ENCODE measurements around the gene RSRP1.
A peak's percentile ranks its signal among the peaks of the same experiment; 100 is the strongest.

The RSRP1 gene

GRCh38 chr1:25253911-25254310, 6.7 kb upstream of the RSRP1 start:
- H3K4me1 Mint-ChIP-seq, result no peaks in the 10 kb centered on the region
- no peak overlapping the region for H3K4me3 Mint-ChIP-seq
- no peaks in the 10 kb centered on the region for H3K36me3 Mint-ChIP-seq (ENCODE audit: low read depth)
- TF ChIP-seq, protein P1, sequence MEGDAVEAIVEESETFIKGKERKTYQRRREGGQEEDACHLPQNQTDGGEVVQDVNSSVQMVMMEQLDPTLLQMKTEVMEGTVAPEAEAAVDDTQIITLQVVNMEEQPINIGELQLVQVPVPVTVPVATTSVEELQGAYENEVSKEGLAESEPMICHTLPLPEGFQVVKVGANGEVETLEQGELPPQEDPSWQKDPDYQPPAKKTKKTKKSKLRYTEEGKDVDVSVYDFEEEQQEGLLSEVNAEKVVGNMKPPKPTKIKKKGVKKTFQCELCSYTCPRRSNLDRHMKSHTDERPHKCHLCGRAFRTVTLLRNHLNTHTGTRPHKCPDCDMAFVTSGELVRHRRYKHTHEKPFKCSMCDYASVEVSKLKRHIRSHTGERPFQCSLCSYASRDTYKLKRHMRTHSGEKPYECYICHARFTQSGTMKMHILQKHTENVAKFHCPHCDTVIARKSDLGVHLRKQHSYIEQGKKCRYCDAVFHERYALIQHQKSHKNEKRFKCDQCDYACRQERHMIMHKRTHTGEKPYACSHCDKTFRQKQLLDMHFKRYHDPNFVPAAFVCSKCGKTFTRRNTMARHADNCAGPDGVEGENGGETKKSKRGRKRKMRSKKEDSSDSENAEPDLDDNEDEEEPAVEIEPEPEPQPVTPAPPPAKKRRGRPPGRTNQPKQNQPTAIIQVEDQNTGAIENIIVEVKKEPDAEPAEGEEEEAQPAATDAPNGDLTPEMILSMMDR (IDR thresholded peaks at IDR 0.05; ENCODE audit: unreplicated experiment in 3 of 3), result no peak
- H3K9me3 Mint-ChIP-seq, result no peaks in the 10 kb centered on the region
- H3K27me3 Mint-ChIP-seq (ENCODE audit: low read depth), result no peaks in the 10 kb centered on the region
- H3K27ac Mint-ChIP-seq, result no peak overlapping the region

DNA sequence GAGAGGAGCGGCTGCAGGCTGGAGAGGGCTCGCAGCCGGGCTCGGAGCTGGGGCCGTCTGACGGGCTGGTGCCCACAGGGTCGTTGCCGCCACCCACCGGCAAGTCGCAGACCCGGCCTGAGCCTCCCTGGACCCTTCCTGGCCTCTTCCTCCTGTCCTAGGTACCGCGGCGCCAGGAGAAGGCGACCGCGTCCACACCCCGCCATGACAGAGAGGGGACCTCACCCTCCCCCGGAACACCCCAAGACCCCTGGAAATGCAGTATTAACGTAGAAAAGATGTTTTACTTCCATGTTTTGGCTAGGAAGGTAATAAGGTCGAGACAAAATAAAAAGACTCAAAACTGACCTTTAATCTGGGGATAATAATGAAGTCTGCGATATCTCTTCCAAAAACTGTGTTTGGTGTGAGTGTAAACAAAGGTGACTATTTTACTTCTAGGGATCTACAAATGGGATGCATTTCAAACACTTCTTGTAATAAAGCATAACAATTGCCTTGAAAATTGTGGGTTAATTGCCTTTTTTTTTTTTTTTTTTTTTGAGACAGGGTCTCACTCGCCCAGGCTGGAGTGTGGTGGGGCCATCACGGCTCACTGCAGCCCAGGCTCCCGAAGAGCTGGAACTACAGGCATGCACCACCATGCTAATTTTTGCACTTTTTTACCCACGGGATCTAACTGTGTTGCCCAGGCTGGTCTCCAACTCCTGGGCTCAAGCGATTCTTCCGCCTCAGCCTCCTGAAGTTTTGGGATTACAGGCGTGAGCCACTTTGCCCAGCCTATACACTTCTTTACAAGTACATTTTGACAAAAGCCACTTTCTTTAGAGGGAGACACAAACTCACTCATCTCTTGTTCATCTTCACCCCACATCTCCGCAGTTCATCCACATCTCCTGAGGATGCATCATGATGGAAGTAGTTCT, 838 bp upstream of the RSRP1 start:
- peaks cover 35% of the 10 kb centered on the region for H3K36me3 Mint-ChIP-seq (ENCODE audit: low read depth)

GRCh38 chr1:25246600-25247023, 642 bp downstream of the RSRP1 start:
- H3K27me3 Mint-ChIP-seq (ENCODE audit: low read depth), result no peaks in the 10 kb centered on the region
- peak overlapping the region; percentile 91 to 100 (median 98) for H3K27ac Mint-ChIP-seq
- peaks cover 23% of the 10 kb centered on the region for H3K4me1 Mint-ChIP-seq
- TF ChIP-seq, protein P1 (IDR thresholded peaks at IDR 0.05; ENCODE audit: unreplicated experiment in 3 of 3), result no peak
- H3K9me3 Mint-ChIP-seq, result no peaks in the 10 kb centered on the region
- peak overlapping the region; percentile 91 to 100 (median 97) for H3K4me3 Mint-ChIP-seq
- peaks cover 48% of the 10 kb centered on the region for H3K36me3 Mint-ChIP-seq (ENCODE audit: low read depth)

More for the DNA sequence above, 838 bp upstream of the RSRP1 start:
- no peaks in the 10 kb centered on the region for H3K9me3 Mint-ChIP-seq
- H3K4me1 Mint-ChIP-seq, result peaks cover 23% of the 10 kb centered on the region
- H3K4me3 Mint-ChIP-seq, result peak overlapping the region; percentile 91 to 100 (median 97)
- peak overlapping the region; percentile 91 to 100 (median 98) for H3K27ac Mint-ChIP-seq
- H3K27me3 Mint-ChIP-seq (ENCODE audit: low read depth), result no peaks in the 10 kb centered on the region
- TF ChIP-seq, protein P1 (IDR thresholded peaks at IDR 0.05; ENCODE audit: unreplicated experiment in 3 of 3), result peak; percentile 18 to 37 (median 20)

DNA sequence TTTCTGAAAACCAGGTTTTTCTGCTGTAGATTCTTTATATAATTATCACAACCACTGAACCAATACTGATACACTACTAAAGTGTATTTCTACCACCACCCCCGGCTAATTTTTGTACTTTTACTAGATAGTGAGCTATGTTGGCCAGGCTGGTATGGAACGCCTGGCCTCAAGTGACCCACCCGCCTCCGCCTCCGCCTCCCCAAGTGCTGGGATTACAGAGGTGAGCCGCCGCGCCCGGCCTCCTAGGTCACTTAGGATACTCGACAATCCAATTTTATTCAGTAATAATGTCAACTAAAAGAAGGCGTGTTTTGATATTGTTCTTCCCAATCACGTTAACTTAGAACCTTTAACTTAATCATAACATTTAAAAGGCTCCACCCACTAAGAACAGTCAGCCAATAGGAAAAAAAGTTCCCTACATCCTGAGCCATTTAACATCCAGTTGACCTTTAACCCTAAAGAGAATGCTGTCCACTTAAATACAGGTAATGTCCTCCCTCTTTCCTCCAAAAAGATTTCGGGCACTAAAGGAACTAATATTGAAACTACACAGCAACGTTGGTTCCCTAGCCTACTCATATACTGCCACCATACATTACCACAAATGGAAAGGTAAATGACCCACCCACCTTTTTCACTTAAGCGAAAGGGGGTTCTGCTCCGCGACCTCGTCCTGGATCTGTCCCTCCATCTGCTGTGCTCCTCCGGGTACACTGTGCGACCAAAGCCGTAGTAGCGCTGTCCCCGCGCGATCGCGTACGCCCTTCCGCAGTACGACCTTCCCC, 1.2 kb downstream of the RSRP1 start:
- peaks cover 48% of the 10 kb centered on the region for H3K36me3 Mint-ChIP-seq (ENCODE audit: low read depth)
- peak overlapping the region; percentile 91 to 100 (median 98) for H3K27ac Mint-ChIP-seq
- no peaks in the 10 kb centered on the region for H3K9me3 Mint-ChIP-seq
- peak overlapping the region; percentile 91 to 100 (median 97) for H3K4me3 Mint-ChIP-seq
- H3K4me1 Mint-ChIP-seq, result peaks cover 23% of the 10 kb centered on the region
- TF ChIP-seq, protein P1 (IDR thresholded peaks at IDR 0.05; ENCODE audit: unreplicated experiment in 3 of 3), result no peak
- no peaks in the 10 kb centered on the region for H3K27me3 Mint-ChIP-seq (ENCODE audit: low read depth)

- Mint-ChIP-seq H3K4me1 (peaks cover 26% of the 10 kb centered on the region), H3K36me3 (ENCODE audit: low read depth) (peaks cover 48% of the 10 kb centered on the region), H3K9me3 (no peaks in the 10 kb centered on the region), H3K27me3 (ENCODE audit: low read depth) (no peaks in the 10 kb centered on the region), H3K27ac (peak overlapping the region; percentile 40 to 91 (median 49)), H3K4me3 (peak overlapping the region; percentile 91 to 100 (median 97))
- TF ChIP-seq, protein P1 (IDR thresholded peaks at IDR 0.05; ENCODE audit: unreplicated experiment in 3 of 3), result no peak
Observed at GRCh38 chr1:25245393-25245792, 1.9 kb downstream of the RSRP1 start.
